Right cardiac atrium (tissue), 5 donors: ENCODE results near the gene TGFB3. TPM values are rescaled to one million over a fixed set of nuclear protein-coding genes. Genes with fewer than 3 reads are reported as not detected.

Experiments
- ATAC-seq, 2 donors: fragments of 200-7000 bp; cut with Tn5 transposase; one replicate each; pipeline versions ENCODE4 v1.8.0 to v1.9.1; 2020; ENCODE audit warnings: moderate library complexity in 2 of 2, mild to moderate bottlenecking in 1 of 2
- DNase-seq, 3 donors: peaks; one replicate each; pipeline ENCODE4 v3.0.0-alpha.2; 2020
- H3K27ac ChIP-seq: one replicate; pipeline ENCODE4 v1.5.1; 2013; ENCODE audit warnings: mild to moderate bottlenecking, low read length, control low read depth, moderate library complexity
- H3K27me3 ChIP-seq: one replicate; pipeline ENCODE4 v1.6.1; 2013; ENCODE audit not compliant: control insufficient read depth, insufficient read depth
- H3K4me1 ChIP-seq: one replicate; pipeline ENCODE4 v1.6.1; 2013; ENCODE audit warnings: low read length; ENCODE audit not compliant: control insufficient read depth, insufficient read depth
- H3K4me3 ChIP-seq: one replicate; pipeline ENCODE4 v1.5.1; 2013; ENCODE audit warnings: low read length, control low read depth
- H3K9me3 ChIP-seq: one replicate; pipeline ENCODE4 v1.6.1; 2013; ENCODE audit warnings: low read length; ENCODE audit not compliant: control insufficient read depth
- WGBS: extraction: QIAGEN DNeasy Blood & Tissue Kit; methylation state at CpG from one replicate; pipeline ENCODE4 v1.1.7; 2013; 5-methylcytosine and 5-hydroxymethylcytosine counted together
- intact Hi-C, 4 donors: fragments of 100-400 bp; cut with DNase I; formaldehyde crosslinking; loops; one replicate each; pipeline versions ENCODE4 v1.11.0 to v1.14.0; 2022 to 2023
- polyA plus RNA-seq: library from polyadenylated mRNA; stranded (reverse); fragments of 200-250 nt; gene quantifications from one replicate; pipeline ENCODE4 v1.2.3, GENCODE V29; 2013
- total RNA-seq, 4 donors: library from RNA; stranded (reverse); fragmentation: NEBNext Ultra II Directional; extraction: Animal tissue kit (Norgen Biotek cat#: 25700); gene quantifications; one replicate each; pipeline ENCODE4 v1.2.1, GENCODE V29; 2021
- donor health status: healthy with polysubstance abuse.
- donor health status: DM: no; HTN: yes; CAD: no.
- donor health status: DM: no; HTN: no; CAD: no.
- donor health status: DM: no; HTN: yes; CAD: no; lungs with severe emphysema.
- donor health status: DM: yes; HTN: yes; CAD: no.

Gene TGFB3
- total and polyA plus RNA-seq, 5 donors = 18.0 to 76.3 (median 38.0) TPM

- no peak overlapping the region for H3K27ac ChIP-seq
- DNase-seq = no peak
- intact Hi-C loops = loop anchor here in 1 of 4 donors (10.0 kb wide), 1 partner anchor 203 kb away; no protein-coding TSS in a partner anchor
- H3K4me3 ChIP-seq = no peak overlapping the region
- H3K9me3 ChIP-seq = no peaks in the 10 kb centered on the region
- WGBS = 70% methylated on average over 3 of the region's 3 CpGs
- H3K27me3 ChIP-seq = no peaks in the 10 kb centered on the region
- ATAC-seq = no peak
- H3K4me1 ChIP-seq = peaks cover 5% of the 10 kb centered on the region
Measured at GRCh38 chr14:75987201-75987970, 5.6 kb upstream of the TGFB3 start.

DNA sequence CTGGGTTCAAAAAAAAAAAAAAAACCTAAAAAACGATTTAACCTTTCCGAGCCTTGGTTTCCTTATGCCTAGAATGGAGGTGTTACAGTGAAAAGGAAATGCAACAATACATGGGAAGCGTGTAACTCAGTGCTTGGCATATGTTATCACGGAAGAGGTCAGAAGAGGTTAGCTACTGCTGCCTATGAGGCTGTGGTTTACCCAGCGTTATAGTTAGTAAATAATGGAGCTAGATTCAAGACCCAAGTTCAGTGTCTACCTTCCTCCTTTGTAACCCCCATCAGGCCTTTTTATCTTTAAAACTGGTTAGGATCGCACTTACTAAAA lies 4.6 kb upstream of the TGFB3 start:
- intact Hi-C loops = loop anchor here in 1 of 4 donors (10.0 kb wide), 1 partner anchor 202 kb away; no protein-coding TSS in a partner anchor
- peaks cover 5% of the 10 kb centered on the region for H3K4me1 ChIP-seq
- 16% methylated on average over 6 of the region's 6 CpGs for WGBS
- ATAC-seq (no peak), DNase-seq (no peak)
- peak overlapping the region; percentile 87 for H3K4me3 ChIP-seq
- H3K27me3 ChIP-seq = no peaks in the 10 kb centered on the region
- peak overlapping the region; percentile 5 for H3K27ac ChIP-seq
- no peaks in the 10 kb centered on the region for H3K9me3 ChIP-seq

GRCh38 chr14:75985618-75986438 lies 4.0 kb upstream of the TGFB3 start, which contains the start of gene IFT43:
IFT43 (plus strand) TSS chr14:75985763; CDS start chr14:75985787, 24 bp downstream.
- H3K4me3 ChIP-seq = peak within 1 kb of the TSS; percentile 87
- WGBS = under 1% methylated on average over 52 of the region's 52 CpGs
- peak within 1 kb of the TSS; percentile 88 for H3K27ac ChIP-seq
- ATAC-seq (peak; percentile 67 to 69), DNase-seq (peak; percentile 94 to 98 (median 96))
- peaks cover 6% of the 10 kb centered on the region for H3K4me1 ChIP-seq
- intact Hi-C loops = loop anchor here in 1 of 4 donors (10.0 kb wide), 1 partner anchor 201 kb away; no protein-coding TSS in a partner anchor
- H3K27me3 ChIP-seq = no peaks in the 10 kb centered on the region
- H3K9me3 ChIP-seq = no peaks in the 10 kb centered on the region

DNA sequence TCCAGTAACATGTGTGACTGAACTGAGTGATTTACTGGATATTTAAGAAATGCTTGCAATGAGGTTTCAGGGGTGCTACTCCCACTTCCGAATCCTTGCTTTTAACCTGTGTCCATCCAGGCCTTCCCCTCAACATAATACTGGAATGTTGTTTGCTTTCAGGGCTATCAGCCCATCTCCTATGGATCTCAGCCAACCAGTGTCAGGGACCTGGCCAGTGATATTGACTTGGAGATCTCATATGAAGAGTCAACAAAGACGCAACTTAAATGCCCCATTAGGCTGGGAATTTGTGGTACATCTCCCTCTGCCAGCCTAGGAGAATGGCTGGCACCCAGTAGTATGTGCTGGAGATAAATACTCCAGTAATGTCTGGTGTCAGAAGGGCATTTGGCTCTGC lies 2.9 kb upstream of the TGFB3 start:
- Histone ChIP-seq H3K27ac (peak overlapping the region; percentile 15), H3K9me3 (no peaks in the 10 kb centered on the region), H3K4me3 (no peak overlapping the region), H3K4me1 (peaks cover 9% of the 10 kb centered on the region), H3K27me3 (no peaks in the 10 kb centered on the region)
- no peak for ATAC-seq
- no peak for DNase-seq
- intact Hi-C loops = loop anchor here (5.0 to 10.0 kb wide), 4 partner anchors 187 to 277 kb away; no protein-coding TSS in a partner anchor
- 58% methylated on average over 2 of the region's 2 CpGs for WGBS

- Histone ChIP-seq H3K4me3 (peak overlapping the region; percentile 70), H3K4me1 (peaks cover 13% of the 10 kb centered on the region), H3K9me3 (no peaks in the 10 kb centered on the region), H3K27me3 (no peaks in the 10 kb centered on the region), H3K27ac (peak overlapping the region; percentile 49)
- DNase-seq = no peak
- 48% methylated on average over 7 of the region's 7 CpGs for WGBS
- intact Hi-C loops = loop anchor here (2.0 to 10.0 kb wide), 5 partner anchors 186 to 276 kb away; no protein-coding TSS in a partner anchor
- ATAC-seq = no peak
Measured at GRCh38 chr14:75983019-75983358, 1.2 kb upstream of the TGFB3 start.

DNA sequence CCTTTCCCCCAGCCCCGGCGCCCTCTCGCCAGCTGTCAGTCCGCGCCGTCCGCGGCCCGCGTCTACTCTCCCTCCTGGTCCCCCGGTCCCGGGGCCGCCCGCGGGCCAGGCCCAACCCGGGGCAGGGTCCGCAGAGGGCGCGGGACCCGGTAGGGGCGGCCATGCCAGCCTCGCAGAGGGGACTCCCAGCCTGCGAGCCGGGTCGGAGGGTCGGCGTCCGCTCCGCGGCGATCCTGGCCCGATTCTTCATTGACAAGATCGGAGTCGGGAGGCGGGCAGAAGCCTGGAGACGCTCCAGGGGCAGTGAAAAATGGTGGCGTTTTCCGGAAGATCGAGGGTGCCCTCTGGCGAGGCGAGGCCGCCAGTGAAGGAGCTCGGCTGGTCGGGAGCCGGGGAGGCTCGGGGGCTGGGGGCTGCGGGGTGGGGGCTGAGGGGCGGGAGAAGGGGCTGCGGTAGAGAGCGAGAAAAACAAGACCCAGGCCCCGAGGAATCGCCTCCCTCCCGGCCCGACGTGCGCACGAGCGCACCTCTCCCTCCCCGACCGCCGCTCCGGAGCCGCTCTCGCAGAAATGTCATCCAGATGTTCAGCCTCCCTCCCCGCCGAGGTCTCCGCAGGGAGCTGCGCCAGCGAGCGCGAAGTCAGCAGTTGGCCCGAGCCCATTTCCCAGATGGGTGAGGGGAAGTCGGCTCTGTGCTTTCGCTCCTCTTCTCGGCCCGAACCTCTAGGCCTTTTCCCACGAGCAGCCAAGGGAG lies 647 bp upstream of the TGFB3 start:
- ATAC-seq (peak; percentile 71 to 75), DNase-seq (peak; percentile 87 to 95 (median 94))
- H3K4me1 ChIP-seq = peaks cover 13% of the 10 kb centered on the region
- H3K27ac ChIP-seq = peak overlapping the region; percentile 95
- no peaks in the 10 kb centered on the region for H3K27me3 ChIP-seq
- intact Hi-C loops = loop anchor here (2.0 to 10.0 kb wide), 5 partner anchors 185 to 275 kb away; no protein-coding TSS in a partner anchor
- WGBS = under 1% methylated on average over 77 of the region's 77 CpGs
- no peaks in the 10 kb centered on the region for H3K9me3 ChIP-seq
- peak overlapping the region; percentile 70 for H3K4me3 ChIP-seq

DNA sequence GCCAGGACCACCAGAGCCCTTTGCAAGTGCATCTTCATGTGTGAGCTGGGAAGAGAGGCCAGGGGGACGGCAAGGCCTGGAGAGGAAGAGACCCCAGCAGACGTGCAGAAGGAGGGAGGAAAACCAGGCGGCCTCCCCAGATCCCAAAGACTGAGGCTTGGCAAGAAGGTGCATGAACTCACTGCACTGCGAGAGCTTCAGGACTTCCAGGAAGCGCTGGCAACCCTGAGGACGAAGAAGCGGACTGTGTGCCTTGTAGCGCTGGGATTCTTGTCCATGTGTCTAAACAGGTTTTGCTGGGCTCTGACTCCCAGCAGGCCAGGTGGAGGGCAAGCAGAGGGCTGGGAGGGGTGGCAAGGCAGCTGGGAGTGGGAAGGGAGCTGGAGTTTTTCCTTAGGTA lies 939 bp downstream of the TGFB3 start:
- Histone ChIP-seq H3K9me3 (no peaks in the 10 kb centered on the region), H3K4me1 (peaks cover 10% of the 10 kb centered on the region), H3K4me3 (peak overlapping the region; percentile 70), H3K27ac (peak overlapping the region; percentile 39), H3K27me3 (no peaks in the 10 kb centered on the region)
- intact Hi-C loops = loop anchor here (5.0 to 10.0 kb wide), 4 partner anchors 184 to 274 kb away; no protein-coding TSS in a partner anchor
- ATAC-seq (no peak), DNase-seq (peak; percentile 52 to 78 (median 67))
- WGBS = 41% methylated on average over 8 of the region's 8 CpGs

GRCh38 chr14:75979648-75980565 lies 1.9 kb downstream of the TGFB3 start:
- Histone ChIP-seq H3K4me1 (peaks cover 10% of the 10 kb centered on the region), H3K27ac (no peak overlapping the region)
- WGBS = 44% methylated on average over 27 of the region's 27 CpGs

GRCh38 chr14:75979071-75979571 lies 2.7 kb downstream of the TGFB3 start:
- peak overlapping the region; percentile 70 for H3K4me3 ChIP-seq
- no peaks in the 10 kb centered on the region for H3K9me3 ChIP-seq
- no peak overlapping the region for H3K27ac ChIP-seq
- H3K27me3 ChIP-seq = no peaks in the 10 kb centered on the region
- intact Hi-C loops = loop anchor here in 3 of 4 donors (2.0 to 10.0 kb wide), 3 partner anchors 72 to 174 kb away; no protein-coding TSS in a partner anchor
- 37% methylated on average over 14 of the region's 14 CpGs for WGBS
- DNase-seq (peak in 2 of 3 donors; percentile 30 to 74), ATAC-seq (peak in 1 of 2 donors; percentile 13)
- H3K4me1 ChIP-seq = peaks cover 10% of the 10 kb centered on the region

More at GRCh38 chr14:75979648-75980565, 1.9 kb downstream of the TGFB3 start:
- Histone ChIP-seq H3K4me3 (peak overlapping the region; percentile 70), H3K27me3 (no peaks in the 10 kb centered on the region), H3K9me3 (no peaks in the 10 kb centered on the region)
- DNase-seq (peak; percentile 45 to 80 (median 78)), ATAC-seq (no peak)
- intact Hi-C loops = loop anchor here (2.0 to 10.0 kb wide), 7 partner anchors 73 to 273 kb away; no protein-coding TSS in a partner anchor
